ENCODE results near the gene GJA3. TPM values are rescaled to one million over a fixed set of nuclear protein-coding genes. Genes with fewer than 3 reads are reported as not detected.

The GJA3 gene
- total and polyA plus RNA-seq, 4 donors, result 0.02 to 0.05 TPM; not detected in 2

GRCh38 chr13:20142927-20143480, 17.8 kb downstream of the GJA3 start (continued):
- TF ChIP-seq CTCF (IDR thresholded peaks at IDR 0.05; ENCODE audit: low read depth, low read length, missing input control) (no peak), EGR1 (IDR thresholded peaks at IDR 0.05; ENCODE audit: low read depth in 2 of 2) (no peak)
- TF ChIP-seq, protein P1, sequence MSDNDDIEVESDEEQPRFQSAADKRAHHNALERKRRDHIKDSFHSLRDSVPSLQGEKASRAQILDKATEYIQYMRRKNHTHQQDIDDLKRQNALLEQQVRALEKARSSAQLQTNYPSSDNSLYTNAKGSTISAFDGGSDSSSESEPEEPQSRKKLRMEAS (IDR thresholded peaks at IDR 0.05), result no peak

GRCh38 chr13:20142023-20142926, 18.6 kb downstream of the GJA3 start:
- no peak for DNase-seq (ENCODE audit: low spot score)
- H3K27ac ChIP-seq (ENCODE audit: low read depth in 1 of 2, low read length in 2 of 2), result no peak overlapping the region
- WGBS, result 31% methylated on average over 84 of the region's 84 CpGs
- TF ChIP-seq, protein P2, sequence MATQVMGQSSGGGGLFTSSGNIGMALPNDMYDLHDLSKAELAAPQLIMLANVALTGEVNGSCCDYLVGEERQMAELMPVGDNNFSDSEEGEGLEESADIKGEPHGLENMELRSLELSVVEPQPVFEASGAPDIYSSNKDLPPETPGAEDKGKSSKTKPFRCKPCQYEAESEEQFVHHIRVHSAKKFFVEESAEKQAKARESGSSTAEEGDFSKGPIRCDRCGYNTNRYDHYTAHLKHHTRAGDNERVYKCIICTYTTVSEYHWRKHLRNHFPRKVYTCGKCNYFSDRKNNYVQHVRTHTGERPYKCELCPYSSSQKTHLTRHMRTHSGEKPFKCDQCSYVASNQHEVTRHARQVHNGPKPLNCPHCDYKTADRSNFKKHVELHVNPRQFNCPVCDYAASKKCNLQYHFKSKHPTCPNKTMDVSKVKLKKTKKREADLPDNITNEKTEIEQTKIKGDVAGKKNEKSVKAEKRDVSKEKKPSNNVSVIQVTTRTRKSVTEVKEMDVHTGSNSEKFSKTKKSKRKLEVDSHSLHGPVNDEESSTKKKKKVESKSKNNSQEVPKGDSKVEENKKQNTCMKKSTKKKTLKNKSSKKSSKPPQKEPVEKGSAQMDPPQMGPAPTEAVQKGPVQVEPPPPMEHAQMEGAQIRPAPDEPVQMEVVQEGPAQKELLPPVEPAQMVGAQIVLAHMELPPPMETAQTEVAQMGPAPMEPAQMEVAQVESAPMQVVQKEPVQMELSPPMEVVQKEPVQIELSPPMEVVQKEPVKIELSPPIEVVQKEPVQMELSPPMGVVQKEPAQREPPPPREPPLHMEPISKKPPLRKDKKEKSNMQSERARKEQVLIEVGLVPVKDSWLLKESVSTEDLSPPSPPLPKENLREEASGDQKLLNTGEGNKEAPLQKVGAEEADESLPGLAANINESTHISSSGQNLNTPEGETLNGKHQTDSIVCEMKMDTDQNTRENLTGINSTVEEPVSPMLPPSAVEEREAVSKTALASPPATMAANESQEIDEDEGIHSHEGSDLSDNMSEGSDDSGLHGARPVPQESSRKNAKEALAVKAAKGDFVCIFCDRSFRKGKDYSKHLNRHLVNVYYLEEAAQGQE (IDR thresholded peaks at IDR 0.05), result no peak
- TF ChIP-seq ATF3 (IDR thresholded peaks at IDR 0.05), result no peak
- no peak for TF ChIP-seq YY1 (IDR thresholded peaks at IDR 0.05)
- no peak for TF ChIP-seq FOXA1 (IDR thresholded peaks at IDR 0.05)
- TF ChIP-seq EGR1 (IDR thresholded peaks at IDR 0.05; ENCODE audit: low read depth in 2 of 2), result no peak
- no peak for TF ChIP-seq NR2F2 (IDR thresholded peaks at IDR 0.05)
- TF ChIP-seq RAD21 (IDR thresholded peaks at IDR 0.05), result no peak
- TF ChIP-seq HNF4G (IDR thresholded peaks at IDR 0.05), result no peak
- no peak for TF ChIP-seq SP1 (IDR thresholded peaks at IDR 0.05)
- TF ChIP-seq, protein P1 (IDR thresholded peaks at IDR 0.05), result no peak
- no peak for TF ChIP-seq FOXA2 (IDR thresholded peaks at IDR 0.05)
- no peak for TF ChIP-seq TAF1 (conservative IDR thresholded peaks at IDR 0.05)
- no peak for TF ChIP-seq JUND (IDR thresholded peaks at IDR 0.05)
- no peak for TF ChIP-seq ZBTB33 (IDR thresholded peaks at IDR 0.05)
- H3K36me3 ChIP-seq (ENCODE audit: control insufficient read depth in 4 of 4, insufficient read depth in 3 of 4, low read depth in 1 of 4, low read length in 3 of 4), result no peaks in the 10 kb centered on the region
- H3K9ac ChIP-seq (ENCODE audit: low read depth in 1 of 2, low read length in 2 of 2), result no peak overlapping the region
- no peaks in the 10 kb centered on the region for H3K9me3 ChIP-seq (ENCODE audit: control insufficient read depth in 4 of 4, low read length in 3 of 4)
- H3K27me3 ChIP-seq (ENCODE audit: control insufficient read depth in 4 of 4, insufficient read depth in 4 of 4, low read length in 3 of 4), result peaks cover 0 to 9% (median 2%) of the 10 kb centered on the region in 4 donors
- H3K4me3 ChIP-seq (ENCODE audit: low read depth in 1 of 3, low read length in 3 of 3), result no peak overlapping the region
- H3K4me1 ChIP-seq (ENCODE audit: control insufficient read depth in 4 of 4, insufficient read depth in 4 of 4, low read length in 3 of 4), result peaks cover 0 to 2% (median 0%) of the 10 kb centered on the region in 4 donors
